Osteoblast (primary cell): Measurements from ENCODE around the gene FLT4. TPM values are rescaled to one million over a fixed set of nuclear protein-coding genes. Genes with fewer than 3 reads are reported as not detected.

Experiments used
- DNase-seq: peaks from one replicate; pipeline ENCODE4 v3.0.0; 2011; ENCODE audit warnings: low spot score, mixed read lengths; ENCODE audit not compliant: insufficient read length; ENCODE audit errors: missing footprints
- H2AFZ ChIP-seq: 2 replicates; pipeline ENCODE4 v1.6.0; 2011; ENCODE audit warnings: mild to moderate bottlenecking, low read length
- H3K27ac ChIP-seq: 2 replicates; pipeline ENCODE4 v1.5.1; 2011; ENCODE audit warnings: mild to moderate bottlenecking, low read depth, low read length, moderate library complexity
- H3K27me3 ChIP-seq: 2 replicates; pipeline ENCODE4 v1.6.0; 2012; ENCODE audit warnings: mild to moderate bottlenecking, control low read depth, inconsistent platforms, low read length, moderate library complexity; ENCODE audit not compliant: insufficient read depth
- H3K36me3 ChIP-seq: 2 replicates; pipeline ENCODE4 v1.5.1; 2011; ENCODE audit warnings: mild to moderate bottlenecking, low read length, control low read depth, moderate library complexity; ENCODE audit not compliant: insufficient read depth
- H3K4me1 ChIP-seq: 2 replicates; pipeline ENCODE4 v1.5.1; 2011; ENCODE audit warnings: mild to moderate bottlenecking, low read length, control low read depth, moderate library complexity; ENCODE audit not compliant: insufficient read depth
- H3K4me2 ChIP-seq: 2 replicates; pipeline ENCODE4 v1.6.0; 2011; ENCODE audit warnings: mild to moderate bottlenecking, low read length; ENCODE audit not compliant: insufficient read depth
- H3K4me3 ChIP-seq: fragments of 200-600 bp; sonication (generic); 3 replicates; pipeline ENCODE4 v1.5.1; 2012; ENCODE audit warnings: mild to moderate bottlenecking, low read length, inconsistent platforms; ENCODE audit not compliant: insufficient read depth
- H3K79me2 ChIP-seq: 2 replicates; pipeline ENCODE4 v1.6.0; 2012; ENCODE audit warnings: mild to moderate bottlenecking, low read length, control low read depth, inconsistent platforms; ENCODE audit not compliant: insufficient read depth
- H3K9me3 ChIP-seq: 2 replicates; pipeline ENCODE4 v1.5.1; 2011; ENCODE audit warnings: low read depth, low read length, control low read depth
- H4K20me1 ChIP-seq: 2 replicates; pipeline ENCODE4 v1.6.0; 2012; ENCODE audit warnings: mild to moderate bottlenecking, low read length, control low read depth; ENCODE audit not compliant: insufficient read depth
- CTCF ChIP-seq: IDR thresholded peaks from 2 replicates; pipeline ENCODE4 v1.5.1; 2011; ENCODE audit warnings: mild to moderate bottlenecking, low read depth, low read length, moderate library complexity; ENCODE audit errors: extremely low read depth
- total RNA-seq: library from RNA; depleted of rRNA; stranded (reverse); fragments of >200 nt; gene quantifications from 2 replicates; pipeline ENCODE4 v1.2.3, GENCODE V29; 2012

The FLT4 gene
- total RNA-seq, 1 donor: not detected

- Histone ChIP-seq H3K4me1 (no peaks in the 10 kb centered on the region), H3K27me3 (no peaks in the 10 kb centered on the region), H3K9me3 (no peaks in the 10 kb centered on the region), H3K4me3 (no peak overlapping the region), H2AFZ (no peak overlapping the region), H4K20me1 (no peaks in the 10 kb centered on the region), H3K36me3 (no peaks in the 10 kb centered on the region), H3K79me2 (no peaks in the 10 kb centered on the region), H3K27ac (no peak overlapping the region), H3K4me2 (no peak overlapping the region)
- no peak for TF ChIP-seq CTCF
- peak; percentile 77 for DNase-seq
Measured at GRCh38 chr5:180603076-180603594, 46.3 kb downstream of the FLT4 start.

- Histone ChIP-seq H3K4me3 (no peak overlapping the region), H2AFZ (no peak overlapping the region), H3K27me3 (peaks cover 3% of the 10 kb centered on the region), H3K36me3 (no peaks in the 10 kb centered on the region), H3K9me3 (no peaks in the 10 kb centered on the region), H3K4me1 (no peaks in the 10 kb centered on the region), H4K20me1 (no peaks in the 10 kb centered on the region), H3K27ac (no peak overlapping the region), H3K79me2 (no peaks in the 10 kb centered on the region), H3K4me2 (no peak overlapping the region)
- no peak for DNase-seq
- TF ChIP-seq CTCF: no peak
Measured at GRCh38 chr5:180602481-180603075, 46.8 kb downstream of the FLT4 start.

GRCh38 chr5:180601591-180602480, 47.6 kb downstream of the FLT4 start:
- no peaks in the 10 kb centered on the region for H3K9me3 ChIP-seq
- H3K79me2 ChIP-seq: no peaks in the 10 kb centered on the region
- TF ChIP-seq CTCF: no peak
- H2AFZ ChIP-seq: no peak overlapping the region
- H3K27me3 ChIP-seq: peaks cover 3% of the 10 kb centered on the region
- H3K27ac ChIP-seq: no peak overlapping the region
- H3K4me3 ChIP-seq: no peak overlapping the region
- H3K4me1 ChIP-seq: no peaks in the 10 kb centered on the region
- H4K20me1 ChIP-seq: no peaks in the 10 kb centered on the region
- H3K36me3 ChIP-seq: no peaks in the 10 kb centered on the region
- H3K4me2 ChIP-seq: no peak overlapping the region
- DNase-seq: peak; percentile 82

GRCh38 chr5:180600554-180601041, 48.8 kb downstream of the FLT4 start:
- H3K4me2 ChIP-seq: no peak overlapping the region
- no peaks in the 10 kb centered on the region for H3K4me1 ChIP-seq
- H3K36me3 ChIP-seq: no peaks in the 10 kb centered on the region
- H3K79me2 ChIP-seq: no peaks in the 10 kb centered on the region
- no peak overlapping the region for H3K27ac ChIP-seq
- no peak overlapping the region for H2AFZ ChIP-seq
- H4K20me1 ChIP-seq: no peaks in the 10 kb centered on the region
- H3K27me3 ChIP-seq: peaks cover 3% of the 10 kb centered on the region
- H3K9me3 ChIP-seq: no peaks in the 10 kb centered on the region
- no peak for TF ChIP-seq CTCF
- H3K4me3 ChIP-seq: no peak overlapping the region
- peak; percentile 79 for DNase-seq
